SK-N-SH treated with all-trans-retinoic acid at 6 μM for 48 hours (cell line): Measurements from ENCODE around the gene NADSYN1.

Experiments used
- ARNTL ChIP-seq: fragments of 450-650 bp; formaldehyde crosslinking; IDR thresholded peaks from 2 replicates; pipeline ENCODE4 v1.5.0; 2020; ENCODE audit warnings: low read depth, mild to moderate bottlenecking, moderate library complexity, borderline replicate concordance
- CREB5 ChIP-seq: fragments of 250-450 bp; sonication (Bioruptor Pico); IDR thresholded peaks from 2 replicates; pipeline ENCODE4 v1.5.1; 2020; ENCODE audit warnings: low read depth, mild to moderate bottlenecking, moderate library complexity
- GLIS3 ChIP-seq: fragments of 250-450 bp; sonication (Bioruptor Pico); IDR thresholded peaks from 2 replicates; pipeline ENCODE4 v1.5.0; 2020; ENCODE audit warnings: mild to moderate bottlenecking, moderate library complexity
- ZFP30 ChIP-seq: fragments of 450-650 bp; formaldehyde crosslinking; IDR thresholded peaks from 2 replicates; pipeline ENCODE4 v1.5.0; 2022; ENCODE audit warnings: mild to moderate bottlenecking, moderate library complexity
- ZNF8 ChIP-seq: fragments of 450-650 bp; formaldehyde crosslinking; IDR thresholded peaks from 2 replicates; pipeline ENCODE4 v1.5.0; 2020; ENCODE audit warnings: mild to moderate bottlenecking, moderate library complexity

- TF ChIP-seq ARNTL (CRISPR knock-in tag) (no peak), ZFP30 (CRISPR knock-in tag) (no peak), ZNF8 (CRISPR knock-in tag) (no peak), GLIS3 (CRISPR knock-in tag) (no peak), CREB5 (CRISPR knock-in tag) (no peak)
Observed at GRCh38 chr11:71489311-71490043, 36.5 kb downstream of the NADSYN1 start.
